ENCODE results near the gene PARP15. TPM values are rescaled to one million over a fixed set of nuclear protein-coding genes. Genes with fewer than 3 reads are reported as not detected.

Gene PARP15
- total and polyA plus RNA-seq, 12 donors, result 0.21 to 1.7 (median 0.60) TPM

- WGBS, 2 donors, result 85 to 86% methylated on average over 6 of the region's 6 CpGs
- DNase-seq (no peak), ATAC-seq (no peak)
- peaks cover 0 to 100% (median 55%) of the 10 kb centered on the region in 9 donors for H3K36me3 ChIP-seq
- no peak for TF ChIP-seq CTCF (IDR thresholded peaks at IDR 0.05)
- H3K4me1 ChIP-seq, result peaks cover 0 to 7% (median 0%) of the 10 kb centered on the region in 9 donors
- H3K9me3 ChIP-seq, result no peaks in the 10 kb centered on the region
- no peaks in the 10 kb centered on the region for H3K27me3 ChIP-seq
- H3K27ac ChIP-seq, result no peak overlapping the region
- intact Hi-C loops (cut with DNase I), result no loop called here
- H3K4me3 ChIP-seq, result no peak overlapping the region
These were observed 41.4 kb upstream of the PARP15 start for GRCh38 chr3:122535964-122536631.

GRCh38 chr3:122536632-122537001 lies 40.8 kb upstream of the PARP15 start:
- no peak for DNase-seq
- no peak for ATAC-seq
- Histone ChIP-seq H3K27me3 (no peaks in the 10 kb centered on the region), H3K4me3 (no peak overlapping the region), H3K27ac (no peak overlapping the region), H3K4me1 (peaks cover 0 to 7% (median 0%) of the 10 kb centered on the region in 9 donors), H3K36me3 (peaks cover 0 to 100% (median 61%) of the 10 kb centered on the region in 9 donors), H3K9me3 (no peaks in the 10 kb centered on the region)
- no peak for TF ChIP-seq CTCF (IDR thresholded peaks at IDR 0.05)
- WGBS, 2 donors, result 67 to 72% methylated on average over 3 of the region's 3 CpGs
- intact Hi-C loops (cut with DNase I), result no loop called here

GRCh38 chr3:122538956-122539490 lies 38.4 kb upstream of the PARP15 start:
- Histone ChIP-seq H3K9me3 (no peaks in the 10 kb centered on the region), H3K36me3 (peaks cover 0 to 100% (median 51%) of the 10 kb centered on the region in 9 donors), H3K4me1 (peaks cover 0 to 7% (median 0%) of the 10 kb centered on the region in 9 donors), H3K4me3 (no peak overlapping the region), H3K27ac (no peak overlapping the region), H3K27me3 (no peaks in the 10 kb centered on the region)
- ATAC-seq, result no peak
- no peak for TF ChIP-seq CTCF (IDR thresholded peaks at IDR 0.05)
- intact Hi-C loops (cut with DNase I), result no loop called here
- 93% methylated on average over 7 of the region's 7 CpGs for WGBS, 2 donors
- no peak for DNase-seq

- Histone ChIP-seq H3K27me3 (no peaks in the 10 kb centered on the region), H3K36me3 (peaks cover 0 to 100% (median 36%) of the 10 kb centered on the region in 9 donors), H3K27ac (no peak overlapping the region), H3K9me3 (no peaks in the 10 kb centered on the region), H3K4me3 (no peak overlapping the region), H3K4me1 (no peaks in the 10 kb centered on the region)
- WGBS, 2 donors, result 93 to 94% methylated on average over 5 of the region's 5 CpGs
- TF ChIP-seq CTCF (IDR thresholded peaks at IDR 0.05), result no peak
- intact Hi-C loops (cut with DNase I), result no loop called here
- ATAC-seq (no peak), DNase-seq (no peak)
These were observed 31.3 kb upstream of the PARP15 start for GRCh38 chr3:122546151-122546550.
